ENCODE data around the gene RABGEF1.

Gene RABGEF1

GRCh38 chr7:66720561-66720960 lies 20.0 kb upstream of the RABGEF1 start:
- H3K4me3 ChIP-seq (ENCODE audit: low read depth, low read length) = no peak overlapping the region
- CTCF ChIA-PET = no interaction called here
- DNase-seq (ENCODE audit: low read depth, low spot score) = no peak
- POLR2A ChIA-PET = interaction anchor here (0.6 kb wide), 1 partner anchor 15 kb away, joined by 3 read pairs; no protein-coding TSS in a partner anchor
- TF ChIP-seq CTCF (IDR thresholded peaks at IDR 0.05; ENCODE audit: insufficient read depth, low read length, missing control alignments) = no peak

GRCh38 chr7:66725843-66726242 lies 14.7 kb upstream of the RABGEF1 start:
- DNase-seq (ENCODE audit: low read depth, low spot score) = no peak
- CTCF ChIA-PET = interaction anchor here (2.3 kb wide), 1 partner anchor 169 kb away, joined by 7 read pairs; no protein-coding TSS in a partner anchor

GRCh38 chr7:66727058-66727457 lies 13.5 kb upstream of the RABGEF1 start:
- no peak overlapping the region for H3K4me3 ChIP-seq (ENCODE audit: low read depth, low read length)
- POLR2A ChIA-PET = no interaction called here
- DNase-seq (ENCODE audit: low read depth, low spot score) = no peak
- no peak for TF ChIP-seq CTCF (IDR thresholded peaks at IDR 0.05; ENCODE audit: insufficient read depth, low read length, missing control alignments)
- CTCF ChIA-PET = interaction anchor here (0.6 to 2.3 kb wide), 2 partner anchors 170 to 1002 kb away, joined by 3 to 7 read pairs; no protein-coding TSS in a partner anchor

More at GRCh38 chr7:66725843-66726242, 14.7 kb upstream of the RABGEF1 start:
- POLR2A ChIA-PET = interaction anchor here (1.5 kb wide), 1 partner anchor 15 kb away, joined by 3 read pairs; the partner anchor contains the start of gene RABGEF1
- no peak for TF ChIP-seq CTCF (IDR thresholded peaks at IDR 0.05; ENCODE audit: insufficient read depth, low read length, missing control alignments)
- no peak overlapping the region for H3K4me3 ChIP-seq (ENCODE audit: low read depth, low read length)

GRCh38 chr7:66728571-66728970 lies 12.0 kb upstream of the RABGEF1 start:
- TF ChIP-seq CTCF (IDR thresholded peaks at IDR 0.05; ENCODE audit: insufficient read depth, low read length, missing control alignments) = no peak
- no peak overlapping the region for H3K4me3 ChIP-seq (ENCODE audit: low read depth, low read length)
- no peak for DNase-seq (ENCODE audit: low read depth, low spot score)
- ChIA-PET CTCF (no interaction called here), POLR2A (no interaction called here)

- ChIA-PET CTCF (no interaction called here), POLR2A (no interaction called here)
These were observed 11.3 kb upstream of the RABGEF1 start for GRCh38 chr7:66729274-66729673.

GRCh38 chr7:66731986-66732385 lies 8.5 kb upstream of the RABGEF1 start:
- POLR2A ChIA-PET = no interaction called here
- DNase-seq (ENCODE audit: low read depth, low spot score) = no peak
- no peak overlapping the region for H3K4me3 ChIP-seq (ENCODE audit: low read depth, low read length)
- CTCF ChIA-PET = no interaction called here
- no peak for TF ChIP-seq CTCF (IDR thresholded peaks at IDR 0.05; ENCODE audit: insufficient read depth, low read length, missing control alignments)

More at GRCh38 chr7:66729274-66729673, 11.3 kb upstream of the RABGEF1 start:
- no peak overlapping the region for H3K4me3 ChIP-seq (ENCODE audit: low read depth, low read length)
- DNase-seq (ENCODE audit: low read depth, low spot score) = no peak
- no peak for TF ChIP-seq CTCF (IDR thresholded peaks at IDR 0.05; ENCODE audit: insufficient read depth, low read length, missing control alignments)
